Ammon's horn (tissue), 1 donor: Measurements from ENCODE around the gene JAZF1.
A peak's percentile ranks its signal among the peaks of the same experiment; 100 is the strongest.

Source experiments
- DNase-seq: peaks from one replicate; pipeline ENCODE4 v3.0.0-alpha.2; 2016; ENCODE audit warnings: low spot score

JAZF1 gene

DNA sequence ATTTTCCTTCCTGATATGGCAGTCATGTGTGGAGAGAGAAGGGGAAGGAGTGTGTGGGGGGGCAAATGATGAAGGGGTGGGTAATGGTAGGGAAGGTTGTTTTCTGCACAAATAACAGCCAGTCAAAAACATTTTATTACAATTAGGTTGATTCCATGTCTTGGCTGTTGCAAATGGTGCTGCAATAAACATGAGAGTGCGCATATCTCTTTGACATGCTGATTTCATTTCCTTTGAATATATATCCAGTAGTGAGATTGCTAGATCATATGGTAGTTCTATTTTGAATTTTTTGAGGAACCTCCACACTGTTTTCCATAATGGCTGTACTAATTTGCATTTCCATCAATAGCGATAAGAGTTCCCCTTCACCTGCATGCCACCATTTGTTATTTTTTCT, 10.6 kb upstream of the JAZF1 start:
- DNase-seq = no peak

DNA sequence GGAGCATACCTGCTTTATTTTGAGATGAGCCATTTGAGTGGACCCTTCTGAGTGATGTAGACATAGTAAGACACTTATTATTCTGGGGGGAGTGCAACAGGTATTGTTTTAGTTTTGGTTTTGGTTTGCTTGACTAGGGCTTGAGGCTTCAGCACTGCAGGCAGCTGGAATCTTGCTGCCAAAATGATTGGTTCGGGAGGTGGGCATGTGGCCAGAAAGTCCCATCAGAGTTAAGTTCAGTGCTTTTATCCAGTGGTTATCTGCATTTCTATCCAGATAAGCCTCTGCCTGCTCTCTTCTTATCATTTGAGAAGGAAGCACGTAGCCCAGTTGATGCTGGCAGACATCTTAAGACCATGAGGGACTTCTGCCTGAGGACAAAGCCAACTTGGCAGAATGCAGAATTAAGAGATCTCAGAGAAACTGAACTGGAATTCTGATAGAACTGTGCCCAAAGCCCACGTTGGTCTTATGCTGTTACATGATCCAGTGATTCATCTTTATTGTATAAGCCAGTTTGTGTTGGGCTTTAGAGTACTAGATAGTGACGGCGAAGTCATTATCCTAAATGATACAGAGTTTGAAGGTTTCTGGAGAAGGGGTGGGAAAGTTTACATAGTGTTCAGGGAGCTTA, 9.6 kb upstream of the JAZF1 start:
- no peak for DNase-seq

- no peak for DNase-seq
These were observed 6.4 kb upstream of the JAZF1 start for GRCh38 chr7:28187012-28187411.

DNA sequence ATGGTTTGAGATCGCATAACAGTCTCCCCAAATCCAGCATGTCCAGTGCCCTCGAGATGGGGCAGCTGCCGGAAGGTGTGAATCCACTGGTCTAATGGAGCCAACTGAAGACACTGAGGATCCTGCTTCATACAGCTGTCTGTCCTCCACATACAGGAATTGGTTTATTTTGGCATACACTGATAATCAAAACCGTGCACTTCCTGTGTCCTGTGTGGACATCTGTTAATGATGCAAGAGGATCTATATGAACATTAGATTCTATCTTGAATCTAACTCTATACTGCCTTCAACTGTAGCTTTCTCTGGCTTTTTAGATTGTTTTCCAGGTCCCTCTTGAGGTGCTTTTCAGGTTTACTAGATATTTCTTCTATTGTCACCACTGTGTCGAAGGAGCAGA, 3.0 kb upstream of the JAZF1 start:
- DNase-seq = no peak

DNA sequence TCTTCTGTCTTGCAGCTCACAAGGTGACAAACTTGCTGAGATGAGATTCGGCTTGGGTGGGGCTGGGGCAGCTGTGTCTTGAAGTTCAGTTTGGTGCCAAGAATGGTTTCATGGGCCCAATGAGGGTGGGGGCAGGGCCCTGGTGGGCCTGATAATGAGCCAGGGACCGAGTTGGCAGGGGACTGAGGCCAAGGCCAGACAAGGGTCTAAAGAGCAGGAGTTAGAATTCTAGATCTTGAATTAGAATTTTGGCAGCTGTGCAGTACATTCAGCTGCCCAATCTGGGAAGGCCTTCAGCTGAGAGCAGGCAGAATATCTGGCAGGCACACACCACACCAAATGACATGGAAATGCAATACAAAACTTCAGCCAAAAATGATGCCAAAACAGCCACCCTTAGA, 1.5 kb upstream of the JAZF1 start:
- peak; percentile 56 for DNase-seq

DNA sequence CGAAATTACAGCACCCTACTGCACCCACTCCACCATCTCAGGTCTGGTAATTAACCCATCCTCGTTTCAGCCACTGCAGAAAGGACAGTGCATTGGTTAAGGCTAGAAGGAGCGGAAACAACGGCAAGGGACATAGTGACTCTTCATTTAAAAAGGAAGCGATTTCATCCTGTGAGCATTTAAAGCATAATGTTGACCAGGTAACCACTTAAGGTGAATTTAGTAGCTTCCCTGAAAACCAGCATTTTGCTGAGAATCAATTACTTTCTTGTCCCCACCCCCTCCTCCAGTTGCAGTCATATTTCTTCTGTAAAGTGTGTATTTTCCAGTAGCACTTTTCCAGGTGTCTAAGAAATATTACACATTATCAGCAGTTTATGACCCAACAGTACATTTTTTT, 821 bp upstream of the JAZF1 start:
- DNase-seq = no peak

DNA sequence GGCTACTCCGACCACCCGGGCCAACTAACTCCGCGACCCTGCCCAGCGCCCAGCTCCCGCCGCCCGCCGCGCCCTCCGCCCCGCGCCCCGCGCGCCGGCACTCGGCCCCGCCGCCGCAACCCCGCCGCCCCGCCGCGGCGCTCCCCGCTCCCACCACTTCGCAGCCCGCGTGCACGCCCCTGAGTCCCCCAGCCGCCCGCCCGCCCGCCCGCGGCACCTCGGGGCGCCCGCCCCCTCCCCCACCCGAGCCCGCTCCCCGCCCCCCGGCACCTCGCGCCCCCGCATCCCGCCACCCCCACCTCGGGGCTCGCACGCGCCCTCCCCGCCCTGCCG, 598 bp downstream of the JAZF1 start:
- no peak for DNase-seq

- DNase-seq = peak; percentile 78
These were observed 1.2 kb downstream of the JAZF1 start for GRCh38 chr7:28179120-28180030.

DNA sequence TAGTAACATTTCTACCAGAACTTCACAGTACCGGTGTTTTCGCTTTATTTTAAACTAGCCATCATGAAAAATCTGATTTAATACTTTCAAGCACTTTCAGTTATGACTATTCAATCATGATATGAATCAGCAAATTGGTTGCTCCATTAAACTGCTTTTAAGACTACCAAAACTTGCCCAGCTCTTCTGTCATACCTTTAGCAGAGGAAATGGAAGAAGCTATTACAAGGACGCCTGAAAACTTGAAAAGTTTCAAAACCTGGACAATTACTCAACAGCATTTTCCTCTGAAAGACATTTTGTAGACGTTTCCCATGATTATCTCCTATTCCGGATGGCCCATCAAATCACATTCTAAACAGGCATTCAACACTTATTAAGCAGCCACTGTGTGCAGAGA, 2.0 kb downstream of the JAZF1 start:
- no peak for DNase-seq

DNA sequence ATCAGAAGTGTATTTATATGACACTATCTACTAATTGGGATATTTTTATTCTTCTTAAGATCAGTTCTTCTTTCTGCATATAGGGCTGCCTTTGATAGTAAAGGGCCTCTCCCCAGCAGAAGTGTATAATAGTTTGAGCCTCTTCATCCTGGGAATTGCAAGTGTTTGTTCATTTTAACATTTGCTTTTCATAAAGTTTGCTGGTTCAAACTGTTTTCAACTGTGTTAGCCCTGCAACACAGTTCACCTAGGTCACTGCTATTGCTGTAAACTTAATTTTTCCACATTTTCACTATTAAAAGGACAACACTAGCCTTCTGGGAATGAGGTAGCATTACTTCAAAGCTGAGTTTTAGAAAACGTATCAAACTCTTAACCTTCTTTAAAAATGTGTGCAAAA, 2.8 kb downstream of the JAZF1 start:
- no peak for DNase-seq

DNA sequence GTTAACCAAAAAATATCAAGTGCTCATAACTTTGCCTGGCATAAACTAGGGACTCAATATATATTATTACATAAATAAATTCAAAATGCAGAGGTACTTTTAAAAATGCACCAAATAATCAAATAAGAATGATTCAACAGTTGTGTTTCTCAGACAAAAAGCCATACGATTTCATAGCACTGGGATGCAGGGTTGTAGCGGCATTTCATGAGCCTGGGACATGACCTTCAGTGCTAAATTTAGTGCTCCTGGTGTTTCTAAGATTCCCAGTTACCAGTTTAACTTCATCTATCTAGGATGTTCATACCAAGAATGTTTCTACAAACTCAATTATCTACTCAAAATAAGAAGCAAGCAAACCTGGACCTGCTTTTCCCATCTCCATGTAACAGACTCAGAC, 4.0 kb downstream of the JAZF1 start:
- no peak for DNase-seq

DNA sequence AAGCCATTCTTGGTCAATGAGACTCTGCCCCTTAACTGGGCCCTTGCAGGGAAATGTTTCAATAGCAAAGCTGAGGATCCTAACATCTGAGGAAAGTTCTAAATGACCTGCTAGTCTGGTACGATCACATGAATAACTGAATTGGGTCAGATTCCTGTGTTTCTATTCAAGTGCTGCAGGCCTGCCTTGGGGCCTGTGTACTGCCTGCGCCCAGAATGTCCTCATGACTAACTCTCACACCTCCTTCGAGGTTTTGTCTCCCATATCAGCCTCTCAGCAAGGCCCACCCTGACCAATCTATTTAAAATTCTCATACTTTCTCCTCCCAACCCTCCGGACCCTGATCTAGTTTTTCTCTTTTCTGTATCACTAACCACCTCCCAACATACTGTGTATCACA, 4.4 kb downstream of the JAZF1 start:
- no peak for DNase-seq

DNA sequence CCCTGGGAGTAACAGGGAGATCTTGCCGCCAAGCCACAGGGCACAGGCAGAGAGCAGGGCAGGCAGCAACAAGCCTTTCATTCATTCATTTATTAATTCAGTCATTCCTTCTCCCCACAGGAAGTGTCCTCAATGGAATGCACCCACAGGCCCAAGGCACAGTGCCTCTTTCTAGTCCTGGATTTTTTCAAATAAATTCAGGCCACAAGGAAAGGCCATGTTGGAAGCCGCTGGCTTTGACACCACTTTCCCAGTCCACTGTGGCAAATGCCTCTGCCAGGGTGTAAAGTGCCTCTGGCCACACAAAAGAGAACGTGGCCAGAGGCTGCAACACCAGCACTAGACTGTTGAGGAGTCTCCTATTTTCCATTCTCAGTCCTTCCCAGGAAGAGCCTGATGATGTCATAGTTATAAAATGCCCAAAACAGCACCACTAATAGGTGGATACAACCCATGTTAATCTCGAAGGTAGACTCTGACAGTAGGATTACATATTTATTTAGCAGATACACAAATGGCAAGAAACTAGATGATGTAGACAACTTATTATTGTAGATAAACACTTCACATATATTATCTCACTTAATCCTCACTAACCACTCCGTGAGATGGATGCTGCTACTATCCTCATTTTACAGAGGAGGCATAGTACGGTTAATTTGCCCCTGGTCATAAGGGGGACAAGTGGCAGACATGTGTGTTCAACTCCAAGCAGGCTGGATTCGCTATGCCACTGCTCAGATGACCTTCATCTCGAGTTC, 5.5 kb downstream of the JAZF1 start:
- DNase-seq = no peak

GRCh38 chr7:28174442-28174841, 6.2 kb downstream of the JAZF1 start:
- no peak for DNase-seq

DNA sequence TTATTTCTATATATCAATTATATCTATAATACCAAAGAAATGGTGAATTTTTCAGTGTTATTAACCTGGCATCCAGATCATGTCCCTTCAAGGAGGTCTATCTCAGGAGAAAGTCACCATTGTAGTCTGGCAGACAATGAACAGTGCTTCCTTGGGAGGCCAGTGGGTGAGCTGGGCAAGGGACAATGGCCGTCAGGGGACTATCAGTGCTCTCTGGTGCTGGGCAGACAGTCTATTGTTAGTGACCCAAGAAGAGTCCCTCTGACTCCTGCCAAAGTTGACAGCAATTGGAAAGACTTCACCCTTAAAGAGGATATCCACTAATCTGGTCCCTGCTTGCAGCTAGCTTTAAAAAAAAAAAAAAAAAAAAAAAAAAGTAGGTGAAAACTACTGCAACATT, 7.1 kb downstream of the JAZF1 start:
- DNase-seq = peak; percentile 34

DNA sequence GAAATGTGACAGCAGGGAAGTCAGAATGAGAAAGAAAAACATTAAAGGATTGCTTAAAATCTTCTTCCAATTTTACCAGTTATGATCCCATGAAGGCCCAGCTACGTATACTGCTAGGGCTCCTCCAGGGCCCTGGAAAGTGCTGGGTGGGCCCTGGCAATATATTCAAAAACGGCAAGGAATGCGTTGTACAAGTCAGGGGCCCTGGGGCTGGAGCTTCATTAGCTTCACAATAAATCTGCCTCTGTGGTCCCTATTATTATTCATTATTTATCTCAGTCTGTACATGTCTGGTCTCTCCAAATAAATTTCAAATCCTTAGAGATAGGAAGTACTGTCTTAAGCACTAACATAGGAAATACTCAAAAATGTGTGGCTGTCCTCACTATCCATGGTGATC, 7.6 kb downstream of the JAZF1 start:
- no peak for DNase-seq

GRCh38 chr7:28170701-28171100, 9.9 kb downstream of the JAZF1 start:
- DNase-seq = no peak

- no peak for DNase-seq
These were observed 11.4 kb downstream of the JAZF1 start for GRCh38 chr7:28169230-28169629.

- no peak for DNase-seq
These were observed 12.0 kb downstream of the JAZF1 start for GRCh38 chr7:28168393-28169158.

DNA sequence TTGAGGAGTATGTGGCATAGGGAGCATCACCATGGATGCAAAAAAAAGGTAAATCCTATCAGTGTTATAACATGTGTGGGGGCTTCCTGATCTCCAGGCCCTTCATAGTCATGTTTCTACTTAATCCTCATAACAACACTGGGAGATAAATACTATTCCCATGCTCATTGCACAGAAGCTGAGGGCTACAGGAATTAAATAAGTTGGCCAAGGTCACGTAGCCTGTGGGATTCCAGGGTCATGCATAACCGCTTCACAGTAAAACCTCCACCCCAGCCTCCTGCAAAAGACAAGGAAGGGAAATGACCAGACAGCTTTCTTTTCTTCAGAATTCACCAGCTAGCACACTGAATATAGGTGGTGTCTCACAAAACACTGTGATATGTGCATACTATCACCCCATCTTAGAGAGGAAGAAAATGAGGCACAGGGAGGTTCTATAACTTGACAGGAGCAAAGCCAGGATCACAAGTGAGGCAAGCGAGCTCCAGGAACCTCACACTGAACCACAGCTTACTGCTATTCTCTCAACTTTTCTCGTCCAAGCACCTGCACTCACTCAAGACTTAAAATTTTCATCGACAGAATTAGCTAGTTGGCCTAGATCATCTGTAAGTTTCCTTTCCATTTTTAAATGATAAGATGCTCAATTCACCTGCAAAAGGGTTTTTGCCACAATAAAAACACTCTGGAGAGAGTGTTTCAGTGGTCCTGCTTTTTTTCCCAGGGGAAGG, 13.4 kb downstream of the JAZF1 start:
- no peak for DNase-seq
